AG04450 (cell line): ENCODE results near the gene LONP1. TPM values are rescaled to one million over a fixed set of nuclear protein-coding genes. Genes with fewer than 3 reads are reported as not detected.
"Not testable (repeated sequence)": the region's sequence is repeated elsewhere in the genome, so short reads cannot be mapped to it uniquely, and the experiment has no call there.

Experiments used
- CTCF ChIA-PET: fragments of 300-600, 350-600 bp; formaldehyde crosslinking; extraction: SDS; loops from one replicate; lab custom pipeline; 2022; ENCODE audit warnings: antibody characterized with exemption, inconsistent platforms; lab: Charles Lee
- POLR2A ChIA-PET: fragments of 350-600 bp; formaldehyde crosslinking; extraction: SDS; loops from one replicate; lab custom pipeline; 2021; ENCODE audit warnings: antibody characterized with exemption, inconsistent platforms; lab: Yijun Ruan, JAX
- DNase-seq: peaks from one replicate; pipeline ENCODE4 v3.0.0-alpha.2; 2011; ENCODE audit warnings: low read depth, low spot score
- H3K27ac ChIP-seq: one replicate; pipeline ENCODE4 v1.5.1; 2012; ENCODE audit warnings: low read depth, low read length, control low read depth
- H3K27me3 ChIP-seq: one replicate; pipeline ENCODE4 v1.6.0; 2012; ENCODE audit warnings: low read length; ENCODE audit not compliant: control insufficient read depth, insufficient read depth
- H3K4me3 ChIP-seq: 2 replicates; pipeline ENCODE4 v1.5.1; 2011; ENCODE audit warnings: mild to moderate bottlenecking, low read depth, low read length, control low read depth
- H3K9me3 ChIP-seq: 2 replicates; pipeline ENCODE4 v1.5.1; 2012; ENCODE audit warnings: low read length; ENCODE audit not compliant: control insufficient read depth, insufficient read depth
- CTCF ChIP-seq: IDR thresholded peaks from 2 replicates; pipeline ENCODE4 v1.5.1; 2011; ENCODE audit warnings: low read depth, low read length, control low read depth, inconsistent platforms
- polyA plus RNA-seq: library from polyadenylated mRNA; depleted of rRNA; stranded (reverse); fragments of >200 nt; gene quantifications from 2 replicates; pipeline ENCODE4 v1.2.3, GENCODE V29; 2011

Gene LONP1
- polyA plus RNA-seq, 1 experiment: 37.8 TPM

DNA sequence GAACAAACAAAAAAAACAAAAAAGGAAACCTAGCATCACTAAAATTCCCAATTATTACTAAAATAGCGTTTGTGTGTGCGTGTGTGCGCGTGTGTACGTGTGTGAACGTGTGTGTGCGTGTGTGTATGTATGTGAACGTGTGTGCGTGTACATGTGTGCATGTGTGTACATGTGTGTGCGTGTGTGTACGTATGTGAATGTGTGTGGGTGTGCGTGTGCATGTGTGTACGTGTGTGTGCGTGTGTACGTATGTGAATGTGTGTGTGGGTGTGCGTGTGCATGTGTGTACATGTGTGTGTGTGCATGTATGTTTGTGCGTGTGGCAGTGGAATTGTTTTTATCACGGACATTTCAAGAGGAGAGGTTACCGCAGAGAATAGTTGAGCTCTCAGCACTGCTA is 22.1 kb upstream of the LONP1 start:
- DNase-seq: no peak
- H3K27me3 ChIP-seq: peaks cover 4% of the 10 kb centered on the region
- no peaks in the 10 kb centered on the region for H3K9me3 ChIP-seq
- TF ChIP-seq CTCF: no peak
- POLR2A ChIA-PET: no interaction called here
- H3K4me3 ChIP-seq: no peak overlapping the region
- CTCF ChIA-PET: no interaction called here
- H3K27ac ChIP-seq: no peak overlapping the region

GRCh38 chr19:5738423-5738822 is 18.5 kb upstream of the LONP1 start:
- no peaks in the 10 kb centered on the region for H3K9me3 ChIP-seq
- H3K27me3 ChIP-seq: no peaks in the 10 kb centered on the region
- DNase-seq: no peak
- TF ChIP-seq CTCF: no peak
- ChIA-PET CTCF (interaction anchor here (0.6 to 1.1 kb wide), 2 partner anchors 18 to 690 kb away, joined by 3 read pairs; partner anchors contain the start of gene CATSPERD), POLR2A (interaction anchor here (0.7 kb wide), 1 partner anchor 249 kb away, joined by 5 read pairs; no protein-coding TSS in a partner anchor)
- H3K4me3 ChIP-seq: no peak overlapping the region
- H3K27ac ChIP-seq: no peak overlapping the region

GRCh38 chr19:5733172-5733571 is 13.2 kb upstream of the LONP1 start:
- H3K27me3 ChIP-seq, H3K4me3 ChIP-seq, POLR2A ChIA-PET, H3K27ac ChIP-seq, H3K9me3 ChIP-seq, CTCF ChIA-PET, DNase-seq: not testable (repeated sequence)

- POLR2A ChIA-PET: interaction anchor here (0.7 kb wide), 1 partner anchor 58 kb away, joined by 10 read pairs; no protein-coding TSS in a partner anchor
- no peak for DNase-seq
These were observed 7.6 kb upstream of the LONP1 start for GRCh38 chr19:5727453-5728050.

DNA sequence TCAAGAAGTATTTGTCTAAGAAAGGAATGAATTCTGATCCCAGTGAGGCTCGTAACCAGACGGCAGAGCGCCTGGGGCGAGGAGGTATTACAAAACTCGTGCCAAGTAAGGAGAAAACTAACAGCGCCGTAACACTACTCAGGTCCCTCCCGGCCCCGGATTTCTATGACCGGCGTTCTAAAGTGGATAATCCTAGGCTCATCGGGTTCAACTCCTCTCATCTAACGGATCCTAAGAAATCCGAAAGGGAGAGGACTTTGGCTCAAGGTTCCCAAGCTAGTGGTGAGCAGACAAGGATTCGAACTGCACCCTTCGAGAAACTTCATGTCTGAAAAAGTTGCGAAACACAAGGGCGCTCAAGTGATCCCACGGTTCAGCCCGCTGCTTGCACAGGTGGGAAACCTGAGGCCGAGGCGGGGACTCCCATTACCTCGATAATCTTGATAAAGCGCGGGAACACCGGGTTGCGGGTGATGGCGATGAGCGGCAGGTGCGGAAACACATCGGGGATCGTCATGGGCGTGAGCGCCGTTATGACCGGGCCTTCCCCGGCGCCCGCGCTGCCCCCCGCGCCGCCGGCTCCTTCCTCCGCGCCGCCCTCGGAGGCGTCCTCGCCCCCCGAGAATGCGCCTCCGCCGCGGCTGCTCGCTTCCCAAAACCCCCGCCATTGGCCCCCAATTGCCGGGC is 529 bp downstream of the LONP1 start:
- H3K4me3 ChIP-seq: peak overlapping the region; percentile 98
- H3K27ac ChIP-seq: peak overlapping the region; percentile 98
- H3K27me3 ChIP-seq: no peaks in the 10 kb centered on the region
- DNase-seq: no peak
- no peak for TF ChIP-seq CTCF
- no peaks in the 10 kb centered on the region for H3K9me3 ChIP-seq
- POLR2A ChIA-PET: interaction anchor here (0.9 to 1.7 kb wide), 7 partner anchors 19 to 109 kb away, joined by 3 to 14 read pairs (median 4); partner anchors contain the start of gene RPL36
- CTCF ChIA-PET: interaction anchor here (0.6 to 2.7 kb wide), 4 partner anchors 31 to 549 kb away, joined by 3 to 23 read pairs (median 3); partner anchors contain the start of gene RPL36

More at GRCh38 chr19:5727453-5728050, 7.6 kb upstream of the LONP1 start:
- CTCF ChIA-PET: no interaction called here
- Histone ChIP-seq H3K27me3 (no peaks in the 10 kb centered on the region), H3K9me3 (peaks cover 4% of the 10 kb centered on the region), H3K27ac (no peak overlapping the region), H3K4me3 (no peak overlapping the region)
- no peak for TF ChIP-seq CTCF
